GM12878 (cell line): ENCODE data around the gene THSD4. TPM values are rescaled to one million over a fixed set of nuclear protein-coding genes. Genes with fewer than 3 reads are reported as not detected.

ENCODE experiments used
- ATAC-seq: fragments of 200-7000 bp; cut with Tn5 transposase; 3 replicates; pipeline ENCODE4 v1.9.1; 2020; ENCODE audit warnings: mild to moderate bottlenecking, moderate library complexity
- BruUV-seq: library from RNA; stranded (reverse); fragments of 400-500 nt; replicated peaks from 2 replicates; lab custom pipeline; 2021; lab: Mats Ljungman, UMichigan
- CTCF ChIA-PET: fragments of 300-600 bp; sonication (Branson Sonifier 250); formaldehyde crosslinking; extraction: SDS; loops from one replicate; lab custom pipeline; 2021; ENCODE audit warnings: inconsistent platforms; lab: Yijun Ruan, JAX
- POLR2A ChIA-PET: fragments of 350-600 bp; formaldehyde crosslinking; extraction: SDS; loops from one replicate; lab custom pipeline; 2021; ENCODE audit warnings: inconsistent platforms; lab: Charles Lee
- RAD21 ChIA-PET: fragments of 300-600 bp; sonication (Branson Sonifier 250); formaldehyde crosslinking; loops from one replicate; lab custom pipeline; 2023; ENCODE audit warnings: antibody characterized with exemption; ENCODE audit not compliant: unreplicated experiment; lab: Charles Lee
- SMC1A ChIA-PET: fragments of 300-600 bp; sonication (Branson Sonifier 250); formaldehyde crosslinking; loops from one replicate; lab custom pipeline; 2023; ENCODE audit not compliant: unreplicated experiment, uncharacterized antibody; lab: Charles Lee
- DNase-seq: peaks from one replicate; pipeline ENCODE4 v3.0.0-alpha.2; 2011; ENCODE audit warnings: low read depth, low spot score
- FAIRE-seq: peaks from 3 replicates; lab custom pipeline; 2011; peaks lifted over from hg19 to GRCh38; lab: Jason Lieb, UNC
- H2AFZ ChIP-seq: 2 replicates; pipeline ENCODE4 v1.6.0; 2011; ENCODE audit warnings: low read depth, low read length, control low read depth; ENCODE audit not compliant: control insufficient read depth
- H3K27ac ChIP-seq: 2 replicates; pipeline ENCODE4 v1.5.1; 2011; ENCODE audit warnings: control low read depth; ENCODE audit not compliant: control insufficient read depth, insufficient read depth
- H3K27me3 ChIP-seq, 2 experiments: replicated peaks in 1 of 2; 2 replicates each; pipeline versions ENCODE4 v1.6.0 to v1.6.1; 2011; ENCODE audit warnings: low read length in 1 of 2; ENCODE audit not compliant: control insufficient read depth in 2 of 2, insufficient read depth in 2 of 2
- H3K36me3 ChIP-seq, 2 experiments: 2 replicates each; pipeline ENCODE4 v1.5.1; 2011; ENCODE audit warnings: low read length in 1 of 2; ENCODE audit not compliant: control insufficient read depth in 2 of 2, insufficient read depth in 2 of 2
- H3K4me1 ChIP-seq: 2 replicates; pipeline ENCODE4 v1.6.1; 2011; ENCODE audit warnings: mild to moderate bottlenecking, low read length, moderate library complexity, mixed read lengths; ENCODE audit not compliant: control insufficient read depth, insufficient read depth
- H3K4me2 ChIP-seq: 2 replicates; pipeline ENCODE4 v1.6.0; 2011; ENCODE audit warnings: control low read depth; ENCODE audit not compliant: control insufficient read depth, insufficient read depth
- H3K4me3 ChIP-seq: fragments of 200-600 bp; sonication (generic); 2 replicates; pipeline ENCODE4 v1.5.1; 2016
- H3K79me2 ChIP-seq: 2 replicates; pipeline ENCODE4 v1.6.0; 2011; ENCODE audit warnings: low read length; ENCODE audit not compliant: control insufficient read depth, insufficient read depth
- H3K9ac ChIP-seq: 2 replicates; pipeline ENCODE4 v1.8.0; 2011; ENCODE audit warnings: low read length, control low read depth, mixed read lengths; ENCODE audit not compliant: control insufficient read depth, insufficient read depth
- H3K9me3 ChIP-seq: replicated peaks from 3 replicates; pipeline ENCODE4 v1.5.1; 2011; ENCODE audit warnings: mild to moderate bottlenecking, low read length; ENCODE audit not compliant: control insufficient read depth, insufficient read depth
- H4K20me1 ChIP-seq: 2 replicates; pipeline ENCODE4 v1.6.0; 2011; ENCODE audit not compliant: control insufficient read depth, insufficient read depth
- CBX5 ChIP-seq: sonication (generic); IDR thresholded peaks from 2 replicates; pipeline ENCODE4 v1.6.1; 2016; ENCODE audit warnings: low read depth, moderate library complexity, mild to moderate bottlenecking, inconsistent platforms
- EZH2 ChIP-seq: IDR thresholded peaks from 2 replicates; pipeline ENCODE4 v1.6.1; 2012; ENCODE audit warnings: low read depth, mild to moderate bottlenecking, control low read depth, inconsistent platforms, low read length, borderline replicate concordance; ENCODE audit not compliant: control insufficient read depth
- GATAD2B ChIP-seq: fragments of 450-650 bp; conservative IDR thresholded peaks from 2 replicates; pipeline ENCODE4 v1.6.1; 2017; ENCODE audit warnings: low read depth, mild to moderate bottlenecking, moderate library complexity
- MEF2B ChIP-seq: fragments of 450-650 bp; IDR thresholded peaks from 2 replicates; pipeline ENCODE4 v1.6.1; 2018; ENCODE audit warnings: mild to moderate bottlenecking, moderate library complexity; ENCODE audit not compliant: partially characterized antibody, poor library complexity, severe bottlenecking
- WGBS: methylation state at CpG from one replicate; pipeline ENCODE4 v1.1.6; 2016; ENCODE audit warnings: low lambda C conversion rate; ENCODE audit not compliant: insufficient replicate concordance, insufficient coverage; ENCODE audit errors: missing lambda C conversion rate; 5-methylcytosine and 5-hydroxymethylcytosine counted together
- in situ Hi-C: fragments of 300-500 bp; cut with MboI; formaldehyde crosslinking; loops from 9 replicates; pipeline ENCODE4 v1.14.3; 2018; ENCODE audit warnings: mixed read lengths
- intact Hi-C: fragments of 100-400 bp; cut with micrococcal nuclease; formaldehyde crosslinking; loops from one replicate; pipeline ENCODE4 v1.14.2; 2022; ENCODE audit not compliant: unreplicated experiment
- polyA plus RNA-seq, 11 experiments: library from polyadenylated mRNA; depleted of rRNA in 4 of 11; unstranded in 6 of 11; stranded (reverse) in 5 of 11; fragments of >200 nt; fragmentation: Nextera tagmentation in 4 of 11; fragmentation: Illumina TruSeq in 1 of 11; extraction: Ambion mirVana in 4 of 11; extraction: Trizol in 1 of 11; gene quantifications; 1 replicate in 1 of 11; 2 replicates in 10 of 11; pipeline versions ENCODE4 v1.2.1 to v1.2.3, GENCODE V29; 2011 to 2016; ENCODE audit warnings: inconsistent platforms in 2 of 11, missing spikeins in 2 of 11, low read depth in 1 of 11
- total RNA-seq, 4 experiments: library from RNA; depleted of rRNA in 3 of 4; stranded (reverse); fragments of >200 nt in 3 of 4; fragmentation: Illumina TruSeq in 1 of 4; extraction: Trizol in 1 of 4; gene quantifications; 2 replicates each; pipeline versions ENCODE4 v1.2.1 to v1.2.3, GENCODE V29; 2013 to 2021
- TF ChIP-seq, protein P1 (sequence below): IDR thresholded peaks from 2 replicates; pipeline ENCODE4 v1.6.1; 2011; ENCODE audit warnings: borderline replicate concordance, low read depth, mild to moderate bottlenecking, moderate library complexity, low read length; ENCODE audit not compliant: insufficient read depth, poor library complexity, severe bottlenecking

THSD4 gene
- total and polyA plus RNA-seq, 10 of the 15 experiments (the other 5 are each of a cell fraction or from before 2014, with no cell fraction given): 0.04 to 0.13 (median 0.05) TPM; not detected in 7

GRCh38 chr15:71496336-71496955 lies 381.2 kb downstream of the THSD4 start:
- in situ Hi-C loops (no loop called here), intact Hi-C loops (no loop called here)
- H3K27me3 ChIP-seq: no peaks in the 10 kb centered on the region
- FAIRE-seq (no peak), DNase-seq (no peak), ATAC-seq (no peak)
- no peaks in the 10 kb centered on the region for H4K20me1 ChIP-seq
- no peak overlapping the region for H3K27ac ChIP-seq
- H3K4me3 ChIP-seq: no peak overlapping the region
- no peaks in the 10 kb centered on the region for H3K36me3 ChIP-seq
- H3K4me2 ChIP-seq: no peak overlapping the region
- H3K9ac ChIP-seq: no peak overlapping the region
- SMC1A ChIA-PET: no interaction called here
- H3K4me1 ChIP-seq: no peaks in the 10 kb centered on the region; the same call in 1 of the 2 replicates
- H2AFZ ChIP-seq: no peak overlapping the region
- no peaks in the 10 kb centered on the region; the same call in 2 of the 3 replicates for H3K9me3 ChIP-seq
- no peaks in the 10 kb centered on the region for H3K79me2 ChIP-seq
- TF ChIP-seq GATAD2B: no peak
- no peak for TF ChIP-seq MEF2B
- no peak for TF ChIP-seq EZH2
- no peak for TF ChIP-seq CBX5
- TF ChIP-seq, protein P1, sequence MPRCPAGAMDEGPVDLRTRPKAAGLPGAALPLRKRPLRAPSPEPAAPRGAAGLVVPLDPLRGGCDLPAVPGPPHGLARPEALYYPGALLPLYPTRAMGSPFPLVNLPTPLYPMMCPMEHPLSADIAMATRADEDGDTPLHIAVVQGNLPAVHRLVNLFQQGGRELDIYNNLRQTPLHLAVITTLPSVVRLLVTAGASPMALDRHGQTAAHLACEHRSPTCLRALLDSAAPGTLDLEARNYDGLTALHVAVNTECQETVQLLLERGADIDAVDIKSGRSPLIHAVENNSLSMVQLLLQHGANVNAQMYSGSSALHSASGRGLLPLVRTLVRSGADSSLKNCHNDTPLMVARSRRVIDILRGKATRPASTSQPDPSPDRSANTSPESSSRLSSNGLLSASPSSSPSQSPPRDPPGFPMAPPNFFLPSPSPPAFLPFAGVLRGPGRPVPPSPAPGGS: no peak
- POLR2A ChIA-PET: no interaction called here
- RAD21 ChIA-PET: no interaction called here
- no TSS peak for BruUV-seq
- CTCF ChIA-PET: interaction anchor here (1.1 kb wide), 1 partner anchor 11 kb away, joined by 5 read pairs; no protein-coding TSS in a partner anchor
- 39% methylated on average over 4 of the region's 4 CpGs for WGBS
